WTC11 (cell line): ENCODE data around the gene APOBEC3F.

ENCODE experiments used
- ESRRA ChIP-seq: sonication (generic); formaldehyde crosslinking; IDR thresholded peaks from 2 replicates; pipeline ENCODE4 v1.8.1; 2022; ENCODE audit warnings: mild to moderate bottlenecking, missing genetic modification reagents, borderline replicate concordance
- NR3C1 ChIP-seq: sonication (generic); formaldehyde crosslinking; conservative IDR thresholded peaks from 2 replicates; pipeline ENCODE4 v1.8.1; 2023; ENCODE audit warnings: low read depth, mild to moderate bottlenecking, missing genetic modification reagents
- TEAD1 ChIP-seq: sonication (generic); formaldehyde crosslinking; IDR thresholded peaks from 2 replicates; pipeline ENCODE4 v1.8.0; 2022; ENCODE audit warnings: mild to moderate bottlenecking, missing genetic modification reagents
- ZBTB21 ChIP-seq: sonication (generic); formaldehyde crosslinking; IDR thresholded peaks from 2 replicates; pipeline ENCODE4 v1.8.1; 2023; ENCODE audit warnings: mild to moderate bottlenecking, missing genetic modification reagents, borderline replicate concordance
- ZNF232 ChIP-seq: sonication (generic); formaldehyde crosslinking; IDR thresholded peaks from 2 replicates; pipeline ENCODE4 v1.8.0; 2022; ENCODE audit warnings: mild to moderate bottlenecking, missing genetic modification reagents
- ZNF263 ChIP-seq: sonication (generic); formaldehyde crosslinking; IDR thresholded peaks from 2 replicates; pipeline ENCODE4 v1.8.1; 2022; ENCODE audit warnings: low read depth, mild to moderate bottlenecking, moderate library complexity, missing genetic modification reagents
- ZNF317 ChIP-seq: sonication (generic); formaldehyde crosslinking; IDR thresholded peaks from 2 replicates; pipeline ENCODE4 v1.8.1; 2023; ENCODE audit warnings: low read depth, mild to moderate bottlenecking, moderate library complexity, missing genetic modification reagents, borderline replicate concordance
- TF ChIP-seq, protein P1 (sequence below): sonication (generic); formaldehyde crosslinking; IDR thresholded peaks from 2 replicates; pipeline ENCODE4 v1.8.0; 2023; ENCODE audit warnings: missing genetic modification reagents, mild to moderate bottlenecking, borderline replicate concordance
- TF ChIP-seq, protein P2 (sequence below): fragments of 200-600 bp; IDR thresholded peaks from 2 replicates; pipeline ENCODE4 v1.8.0; 2022; ENCODE audit warnings: antibody characterized with exemption
- TF ChIP-seq, protein P3 (sequence below): sonication (generic); formaldehyde crosslinking; IDR thresholded peaks from 2 replicates; pipeline ENCODE4 v1.8.1; 2023; ENCODE audit warnings: mild to moderate bottlenecking, missing genetic modification reagents
- TF ChIP-seq, protein P4 (sequence below): sonication (generic); formaldehyde crosslinking; IDR thresholded peaks from 2 replicates; pipeline ENCODE4 v1.8.1; 2023; ENCODE audit warnings: mild to moderate bottlenecking, moderate library complexity, missing genetic modification reagents

DNA sequence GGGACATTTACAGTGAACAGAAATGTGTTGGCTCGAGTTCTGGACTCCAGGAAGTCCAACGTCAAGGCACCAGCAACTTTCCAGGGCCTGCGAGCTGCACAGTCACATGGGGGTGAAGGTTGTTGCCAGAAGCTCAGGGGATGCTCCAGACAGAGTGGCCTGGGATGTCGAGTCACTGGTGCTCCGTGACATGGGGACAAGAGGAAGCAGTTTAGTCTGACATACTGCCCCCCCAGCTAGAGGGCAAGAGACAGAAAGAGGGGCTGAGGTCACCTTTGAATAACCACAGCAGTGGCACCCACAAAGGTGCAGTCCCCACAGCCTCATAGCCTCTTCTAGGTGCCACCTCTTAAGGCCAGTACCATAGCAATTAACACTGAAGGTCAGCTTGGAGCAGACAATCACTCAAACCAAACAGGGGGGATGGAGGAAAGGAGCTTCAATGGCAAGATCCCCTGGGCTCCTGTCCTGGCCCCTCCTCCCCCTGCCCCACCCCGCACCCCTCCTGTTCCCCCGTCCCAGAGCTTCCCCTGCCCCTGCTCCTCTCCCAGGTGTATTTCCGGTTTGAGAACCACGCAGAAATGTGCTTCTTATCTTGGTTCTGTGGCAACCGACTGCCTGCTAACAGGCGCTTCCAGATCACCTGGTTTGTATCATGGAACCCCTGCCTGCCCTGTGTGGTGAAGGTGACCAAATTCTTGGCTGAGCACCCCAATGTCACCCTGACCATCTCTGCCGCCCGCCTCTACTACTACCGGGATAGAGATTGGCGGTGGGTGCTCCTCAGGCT, 15.9 kb upstream of the APOBEC3F start:
- TF ChIP-seq ZNF232 (CRISPR knock-in tag) (no peak), NR3C1 (CRISPR knock-in tag) (no peak), TEAD1 (CRISPR knock-in tag) (no peak), ZBTB21 (CRISPR knock-in tag) (no peak), ESRRA (CRISPR knock-in tag) (no peak), ZNF317 (no peak), ZNF263 (no peak)
- TF ChIP-seq, protein P1, sequence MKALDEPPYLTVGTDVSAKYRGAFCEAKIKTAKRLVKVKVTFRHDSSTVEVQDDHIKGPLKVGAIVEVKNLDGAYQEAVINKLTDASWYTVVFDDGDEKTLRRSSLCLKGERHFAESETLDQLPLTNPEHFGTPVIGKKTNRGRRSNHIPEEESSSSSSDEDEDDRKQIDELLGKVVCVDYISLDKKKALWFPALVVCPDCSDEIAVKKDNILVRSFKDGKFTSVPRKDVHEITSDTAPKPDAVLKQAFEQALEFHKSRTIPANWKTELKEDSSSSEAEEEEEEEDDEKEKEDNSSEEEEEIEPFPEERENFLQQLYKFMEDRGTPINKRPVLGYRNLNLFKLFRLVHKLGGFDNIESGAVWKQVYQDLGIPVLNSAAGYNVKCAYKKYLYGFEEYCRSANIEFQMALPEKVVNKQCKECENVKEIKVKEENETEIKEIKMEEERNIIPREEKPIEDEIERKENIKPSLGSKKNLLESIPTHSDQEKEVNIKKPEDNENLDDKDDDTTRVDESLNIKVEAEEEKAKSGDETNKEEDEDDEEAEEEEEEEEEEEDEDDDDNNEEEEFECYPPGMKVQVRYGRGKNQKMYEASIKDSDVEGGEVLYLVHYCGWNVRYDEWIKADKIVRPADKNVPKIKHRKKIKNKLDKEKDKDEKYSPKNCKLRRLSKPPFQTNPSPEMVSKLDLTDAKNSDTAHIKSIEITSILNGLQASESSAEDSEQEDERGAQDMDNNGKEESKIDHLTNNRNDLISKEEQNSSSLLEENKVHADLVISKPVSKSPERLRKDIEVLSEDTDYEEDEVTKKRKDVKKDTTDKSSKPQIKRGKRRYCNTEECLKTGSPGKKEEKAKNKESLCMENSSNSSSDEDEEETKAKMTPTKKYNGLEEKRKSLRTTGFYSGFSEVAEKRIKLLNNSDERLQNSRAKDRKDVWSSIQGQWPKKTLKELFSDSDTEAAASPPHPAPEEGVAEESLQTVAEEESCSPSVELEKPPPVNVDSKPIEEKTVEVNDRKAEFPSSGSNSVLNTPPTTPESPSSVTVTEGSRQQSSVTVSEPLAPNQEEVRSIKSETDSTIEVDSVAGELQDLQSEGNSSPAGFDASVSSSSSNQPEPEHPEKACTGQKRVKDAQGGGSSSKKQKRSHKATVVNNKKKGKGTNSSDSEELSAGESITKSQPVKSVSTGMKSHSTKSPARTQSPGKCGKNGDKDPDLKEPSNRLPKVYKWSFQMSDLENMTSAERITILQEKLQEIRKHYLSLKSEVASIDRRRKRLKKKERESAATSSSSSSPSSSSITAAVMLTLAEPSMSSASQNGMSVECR (CRISPR knock-in tag), result no peak
- TF ChIP-seq, protein P2, sequence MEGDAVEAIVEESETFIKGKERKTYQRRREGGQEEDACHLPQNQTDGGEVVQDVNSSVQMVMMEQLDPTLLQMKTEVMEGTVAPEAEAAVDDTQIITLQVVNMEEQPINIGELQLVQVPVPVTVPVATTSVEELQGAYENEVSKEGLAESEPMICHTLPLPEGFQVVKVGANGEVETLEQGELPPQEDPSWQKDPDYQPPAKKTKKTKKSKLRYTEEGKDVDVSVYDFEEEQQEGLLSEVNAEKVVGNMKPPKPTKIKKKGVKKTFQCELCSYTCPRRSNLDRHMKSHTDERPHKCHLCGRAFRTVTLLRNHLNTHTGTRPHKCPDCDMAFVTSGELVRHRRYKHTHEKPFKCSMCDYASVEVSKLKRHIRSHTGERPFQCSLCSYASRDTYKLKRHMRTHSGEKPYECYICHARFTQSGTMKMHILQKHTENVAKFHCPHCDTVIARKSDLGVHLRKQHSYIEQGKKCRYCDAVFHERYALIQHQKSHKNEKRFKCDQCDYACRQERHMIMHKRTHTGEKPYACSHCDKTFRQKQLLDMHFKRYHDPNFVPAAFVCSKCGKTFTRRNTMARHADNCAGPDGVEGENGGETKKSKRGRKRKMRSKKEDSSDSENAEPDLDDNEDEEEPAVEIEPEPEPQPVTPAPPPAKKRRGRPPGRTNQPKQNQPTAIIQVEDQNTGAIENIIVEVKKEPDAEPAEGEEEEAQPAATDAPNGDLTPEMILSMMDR, result no peak
- TF ChIP-seq, protein P3, sequence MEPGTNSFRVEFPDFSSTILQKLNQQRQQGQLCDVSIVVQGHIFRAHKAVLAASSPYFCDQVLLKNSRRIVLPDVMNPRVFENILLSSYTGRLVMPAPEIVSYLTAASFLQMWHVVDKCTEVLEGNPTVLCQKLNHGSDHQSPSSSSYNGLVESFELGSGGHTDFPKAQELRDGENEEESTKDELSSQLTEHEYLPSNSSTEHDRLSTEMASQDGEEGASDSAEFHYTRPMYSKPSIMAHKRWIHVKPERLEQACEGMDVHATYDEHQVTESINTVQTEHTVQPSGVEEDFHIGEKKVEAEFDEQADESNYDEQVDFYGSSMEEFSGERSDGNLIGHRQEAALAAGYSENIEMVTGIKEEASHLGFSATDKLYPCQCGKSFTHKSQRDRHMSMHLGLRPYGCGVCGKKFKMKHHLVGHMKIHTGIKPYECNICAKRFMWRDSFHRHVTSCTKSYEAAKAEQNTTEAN (CRISPR knock-in tag), result no peak
- TF ChIP-seq, protein P4, sequence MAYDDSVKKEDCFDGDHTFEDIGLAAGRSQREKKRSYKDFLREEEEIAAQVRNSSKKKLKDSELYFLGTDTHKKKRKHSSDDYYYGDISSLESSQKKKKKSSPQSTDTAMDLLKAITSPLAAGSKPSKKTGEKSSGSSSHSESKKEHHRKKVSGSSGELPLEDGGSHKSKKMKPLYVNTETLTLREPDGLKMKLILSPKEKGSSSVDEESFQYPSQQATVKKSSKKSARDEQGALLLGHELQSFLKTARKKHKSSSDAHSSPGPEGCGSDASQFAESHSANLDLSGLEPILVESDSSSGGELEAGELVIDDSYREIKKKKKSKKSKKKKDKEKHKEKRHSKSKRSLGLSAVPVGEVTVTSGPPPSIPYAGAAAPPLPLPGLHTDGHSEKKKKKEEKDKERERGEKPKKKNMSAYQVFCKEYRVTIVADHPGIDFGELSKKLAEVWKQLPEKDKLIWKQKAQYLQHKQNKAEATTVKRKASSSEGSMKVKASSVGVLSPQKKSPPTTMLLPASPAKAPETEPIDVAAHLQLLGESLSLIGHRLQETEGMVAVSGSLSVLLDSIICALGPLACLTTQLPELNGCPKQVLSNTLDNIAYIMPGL (CRISPR knock-in tag), result no peak
